GM19240 (cell line): ENCODE data around the gene GPR137.
"Not testable (repeated sequence)": the region's sequence is repeated elsewhere in the genome, so short reads cannot be mapped to it uniquely, and the experiment has no call there.

Source experiments
- DNase-seq: peaks from one replicate; pipeline ENCODE4 v3.0.0; 2011; ENCODE audit warnings: low spot score; ENCODE audit not compliant: insufficient read length

Gene GPR137, protein sequence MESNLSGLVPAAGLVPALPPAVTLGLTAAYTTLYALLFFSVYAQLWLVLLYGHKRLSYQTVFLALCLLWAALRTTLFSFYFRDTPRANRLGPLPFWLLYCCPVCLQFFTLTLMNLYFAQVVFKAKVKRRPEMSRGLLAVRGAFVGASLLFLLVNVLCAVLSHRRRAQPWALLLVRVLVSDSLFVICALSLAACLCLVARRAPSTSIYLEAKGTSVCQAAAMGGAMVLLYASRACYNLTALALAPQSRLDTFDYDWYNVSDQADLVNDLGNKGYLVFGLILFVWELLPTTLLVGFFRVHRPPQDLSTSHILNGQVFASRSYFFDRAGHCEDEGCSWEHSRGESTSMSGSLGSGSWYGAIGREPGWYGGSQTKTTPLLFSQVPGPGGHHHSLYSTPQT

GRCh38 chr11:64284962-64285884 is at the start of gene GPR137:
Gene GPR137 (plus strand): TSS chr11:64285848. CDS start chr11:64286525, 677 bp downstream.
- DNase-seq, result peak; percentile 94

- no peak for DNase-seq
These were observed 48.1 kb upstream of the GPR137 start for GRCh38 chr11:64237484-64237951.

DNA sequence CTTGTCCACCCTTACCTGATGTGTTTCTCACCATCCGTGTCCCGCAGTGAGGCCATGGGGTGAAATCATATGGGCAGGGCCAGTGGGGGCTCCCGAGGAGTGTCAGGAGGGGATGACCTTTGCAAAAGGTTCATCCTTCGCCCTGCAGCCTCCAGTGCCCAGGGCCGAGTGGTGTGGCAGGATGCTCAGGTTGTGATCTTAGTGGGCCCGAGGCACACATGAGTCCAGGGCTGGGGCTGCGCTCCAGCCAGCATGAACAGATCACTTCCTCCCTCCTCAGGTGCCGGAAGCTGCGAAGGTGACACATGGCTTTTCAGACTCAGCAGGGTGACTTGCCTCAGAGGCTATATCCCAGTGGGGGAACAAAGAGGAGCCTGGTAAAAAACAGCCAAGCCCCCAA is 47.6 kb upstream of the GPR137 start:
- DNase-seq, result no peak

- no peak for DNase-seq
These were observed 46.6 kb upstream of the GPR137 start for GRCh38 chr11:64238999-64239398.

DNA sequence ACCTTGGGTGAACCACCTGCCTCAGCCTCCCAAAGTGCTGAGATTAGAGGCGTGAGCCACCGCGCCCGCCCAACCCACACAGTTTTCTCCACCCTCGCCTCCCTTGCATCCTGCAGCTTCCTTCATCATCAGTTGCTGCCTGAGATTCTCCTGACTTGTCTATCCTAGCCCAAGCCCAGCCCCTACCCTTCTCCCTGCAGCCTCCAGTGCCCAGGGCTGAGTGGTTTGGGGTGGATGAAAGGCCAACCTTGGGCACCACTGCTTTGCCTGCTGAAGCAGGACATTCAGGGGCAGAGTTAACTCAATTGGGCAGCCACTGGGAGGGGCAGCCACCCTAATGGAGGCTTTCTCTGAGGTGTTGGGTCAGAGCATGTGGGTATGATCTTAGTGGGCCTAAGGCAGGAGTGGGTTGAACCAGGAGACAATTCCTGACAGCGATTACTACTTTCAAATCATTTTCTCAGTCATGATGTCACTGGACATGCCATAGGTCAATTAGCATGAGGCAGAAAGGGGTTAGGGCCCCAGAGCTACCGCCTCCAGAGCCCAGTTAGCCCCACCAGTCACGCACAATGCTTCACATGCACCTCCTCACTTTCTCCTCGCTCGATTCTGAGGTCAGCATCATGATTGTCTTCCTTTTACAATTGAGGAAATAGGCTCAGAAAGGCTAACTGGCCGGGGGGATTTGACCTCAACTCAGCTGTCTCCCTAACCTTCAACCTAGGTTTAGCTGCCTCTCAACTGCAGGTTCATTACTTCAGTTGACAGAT is 45.8 kb upstream of the GPR137 start:
- no peak for DNase-seq

- DNase-seq, result peak; percentile 94
These were observed 45.0 kb upstream of the GPR137 start, which contains the start of gene FKBP2 for GRCh38 chr11:64240435-64241240. Gene FKBP2 (plus strand): TSS chr11:64241095. CDS start chr11:64242388, 1,293 bp downstream.

GRCh38 chr11:64241241-64241490 is 44.5 kb upstream of the GPR137 start:
- no peak for DNase-seq

GRCh38 chr11:64241491-64242374 is 43.9 kb upstream of the GPR137 start:
- peak; percentile 85 for DNase-seq

GRCh38 chr11:64243236-64243854 is 42.3 kb upstream of the GPR137 start:
- DNase-seq, result no peak

DNA sequence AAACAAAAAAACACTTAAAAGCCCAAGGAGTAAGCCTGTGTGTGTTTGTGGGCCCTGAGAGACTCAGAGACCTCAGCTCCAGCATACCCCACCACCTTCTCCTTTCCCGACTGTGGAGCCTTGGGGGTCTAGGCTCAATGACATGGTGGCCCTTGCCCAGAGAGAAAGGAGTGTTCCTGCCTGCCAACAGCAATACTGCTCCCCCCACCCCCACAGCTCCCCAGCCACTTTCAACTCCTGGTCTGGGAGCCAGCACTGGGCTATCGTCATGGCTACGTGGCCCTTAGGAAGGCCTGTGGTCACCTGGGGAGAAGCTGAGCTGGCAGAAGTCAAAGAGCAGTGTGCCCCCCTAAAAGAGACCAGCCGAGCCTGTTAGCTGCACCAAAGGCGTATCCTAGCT is 41.5 kb upstream of the GPR137 start:
- DNase-seq, result no peak

GRCh38 chr11:64244966-64245365 is 40.7 kb upstream of the GPR137 start:
- no peak for DNase-seq

DNA sequence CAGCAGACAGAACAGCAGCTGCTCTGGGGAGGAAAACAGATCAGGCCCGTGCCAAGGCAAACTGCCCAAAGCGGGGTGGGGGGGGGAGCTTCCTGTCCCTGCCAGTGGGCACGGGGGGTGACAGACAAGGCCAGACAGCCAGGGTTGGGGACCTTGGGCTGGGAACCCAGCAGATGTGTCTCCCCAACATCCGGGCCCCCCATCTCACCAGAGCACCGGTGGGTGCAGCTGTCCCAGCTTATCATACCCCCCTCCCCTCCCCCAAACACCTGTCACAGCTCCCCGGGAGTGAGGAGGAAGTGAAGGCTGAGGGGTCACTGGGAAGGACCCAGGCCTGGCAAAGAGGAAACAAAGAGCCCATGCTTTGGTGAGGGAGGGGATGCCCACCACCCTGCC is 40.2 kb upstream of the GPR137 start:
- no peak for DNase-seq

GRCh38 chr11:64245797-64246620 is 39.6 kb upstream of the GPR137 start:
- no peak for DNase-seq

GRCh38 chr11:64246621-64246870 is 39.1 kb upstream of the GPR137 start:
- not testable (repeated sequence) for DNase-seq

DNA sequence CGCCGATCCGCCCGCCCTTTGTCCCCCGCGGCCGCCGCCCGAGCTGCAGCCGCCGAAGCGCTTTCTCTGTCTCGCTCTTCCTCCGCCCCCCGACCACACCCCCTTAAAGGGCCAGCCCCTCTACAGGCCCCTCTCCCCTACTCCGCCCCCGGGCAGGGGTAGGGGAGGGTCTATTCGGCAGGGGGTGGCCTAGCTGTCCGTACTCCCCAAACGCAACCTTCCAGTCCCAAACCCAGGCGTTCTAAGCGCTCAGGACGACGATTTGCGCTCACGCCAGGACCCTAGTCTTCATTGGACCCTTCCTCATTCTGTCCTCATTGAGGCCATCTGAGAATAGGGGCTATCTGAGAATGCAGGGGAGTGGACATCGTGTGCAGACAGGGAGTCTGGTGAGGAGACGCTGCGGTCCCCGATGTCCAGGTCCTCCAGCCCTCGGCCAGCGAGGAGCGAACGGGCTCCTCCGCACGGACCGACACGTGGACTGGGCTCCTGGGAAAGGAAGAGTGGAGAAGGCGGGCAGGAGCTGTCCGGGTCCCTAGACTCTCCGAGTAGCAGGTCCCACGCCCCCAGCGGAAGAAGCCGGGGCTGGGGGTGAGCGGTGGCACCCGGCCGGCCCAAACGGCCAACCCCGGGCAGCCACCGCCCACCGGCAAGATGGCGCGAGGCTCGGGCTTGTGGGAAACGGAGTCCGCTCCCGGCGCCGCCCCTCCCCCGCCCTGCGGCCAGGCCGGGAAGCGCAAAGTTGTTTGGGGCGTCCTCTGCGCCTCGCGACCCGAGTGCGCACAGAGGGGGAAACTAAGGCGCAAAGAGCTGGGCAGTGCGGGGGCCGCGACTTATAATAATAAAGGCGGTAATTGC is 38.5 kb upstream of the GPR137 start, which contains the start of gene PPP1R14B:
Gene PPP1R14B (minus strand): TSS at position 73 of the 858 bp plus-strand sequence. CDS start 270 bp downstream, outside the sequence.
- DNase-seq, result peak; percentile 83

GRCh38 chr11:64247729-64248531 is 37.7 kb upstream of the GPR137 start:
- no peak for DNase-seq

DNA sequence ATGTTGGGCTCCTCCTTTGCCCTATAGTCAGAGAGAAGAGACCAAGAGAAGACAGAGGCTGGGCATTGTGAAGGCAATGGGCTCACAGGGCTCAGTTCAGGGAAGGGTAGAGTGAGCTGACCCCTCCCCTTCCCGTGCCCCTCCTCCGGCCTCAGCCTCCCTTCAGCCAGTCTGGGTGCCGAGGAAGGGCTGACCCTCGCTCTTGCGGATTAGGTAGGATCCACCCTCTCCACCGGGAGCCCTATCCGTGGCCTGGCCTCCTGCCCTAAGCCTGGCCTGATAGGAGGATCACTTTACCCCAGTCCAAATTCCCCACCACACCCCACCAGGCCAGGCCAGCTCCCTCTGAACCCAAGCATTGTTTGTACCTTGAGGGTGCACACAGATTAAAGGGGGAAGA is 37.1 kb upstream of the GPR137 start:
- no peak for DNase-seq
